Heart left ventricle (tissue), 16 donors: ENCODE data around the gene PCBP3. TPM values are rescaled to one million over a fixed set of nuclear protein-coding genes. Genes with fewer than 3 reads are reported as not detected.

Experiments used
- ATAC-seq, 4 donors: fragments of 200-7000 bp; cut with Tn5 transposase; one replicate each; pipeline ENCODE4 v1.9.1; 2020 to 2022; ENCODE audit warnings: moderate library complexity in 4 of 4, mild to moderate bottlenecking in 3 of 4, moderate number of reproducible peaks in 1 of 4
- DNase-seq, 5 donors: peaks; one replicate each; pipeline ENCODE4 v3.0.0-alpha.2; 2020
- H3K27ac ChIP-seq, 12 donors: fragments of 200-600 bp; sonication (generic) in 4 of 12; one replicate each; pipeline versions ENCODE4 v1.5.0 to v1.8.0; 2016 to 2022; ENCODE audit warnings: mild to moderate bottlenecking in 2 of 12
- H3K27me3 ChIP-seq, 9 donors: fragments of 200-600 bp; sonication (generic) in 2 of 9; one replicate each; pipeline versions ENCODE4 v1.5.1 to v1.8.0; 2016 to 2022; ENCODE audit warnings: mild to moderate bottlenecking in 3 of 9
- H3K36me3 ChIP-seq, 9 donors: fragments of 200-600 bp; sonication (generic) in 2 of 9; one replicate each; pipeline versions ENCODE4 v1.5.0 to v1.8.0; 2018 to 2022; ENCODE audit warnings: mild to moderate bottlenecking in 2 of 9
- H3K4me1 ChIP-seq, 12 donors: fragments of 200-600 bp; sonication (generic) in 4 of 12; one replicate each; pipeline versions ENCODE4 v1.5.0 to v1.8.0; 2016 to 2022; ENCODE audit warnings: mild to moderate bottlenecking in 3 of 12
- H3K4me3 ChIP-seq, 12 donors: fragments of 200-600 bp; sonication (generic) in 4 of 12; one replicate each; pipeline versions ENCODE4 v1.5.0 to v1.8.0; 2017 to 2022; ENCODE audit warnings: mild to moderate bottlenecking in 9 of 12, moderate library complexity in 4 of 12
- H3K9me3 ChIP-seq, 12 donors: fragments of 200-600 bp; sonication (generic) in 4 of 12; one replicate each; pipeline versions ENCODE4 v1.5.0 to v1.8.0; 2016 to 2022; ENCODE audit warnings: mild to moderate bottlenecking in 1 of 12
- CTCF ChIP-seq, 12 donors: fragments of 200-600 bp; sonication (generic) in 4 of 12; IDR thresholded peaks; one replicate each; pipeline versions ENCODE4 v1.5.0 to v1.8.0; 2018 to 2022; ENCODE audit warnings: antibody characterized with exemption in 12 of 12, mild to moderate bottlenecking in 5 of 12
- POLR2A ChIP-seq, 2 donors: fragments of 450-650 bp; IDR thresholded peaks; one replicate each; pipeline ENCODE4 v1.6.1; 2017; ENCODE audit warnings: antibody characterized with exemption in 2 of 2, mild to moderate bottlenecking in 2 of 2, moderate library complexity in 2 of 2
- WGBS, 4 donors: extraction: QIAGEN DNeasy Blood & Tissue Kit in 2 of 4; methylation state at CpG; one replicate each; pipeline versions ENCODE4 v1.1.5 to v1.1.7; 2013 to 2018; 5-methylcytosine and 5-hydroxymethylcytosine counted together
- intact Hi-C, 10 donors: fragments of 100-400 bp; cut with DNase I; formaldehyde crosslinking; loops; one replicate each; pipeline versions ENCODE4 v1.11.1 to v1.14.2; 2022
- polyA plus RNA-seq, 2 donors: library from polyadenylated mRNA; stranded (reverse); fragments of 200-250 nt; gene quantifications; one replicate each; pipeline ENCODE4 v1.2.3, GENCODE V29; 2013
- total RNA-seq, 9 donors: library from RNA; depleted of rRNA in 2 of 9; stranded (reverse); fragments of >200 nt in 2 of 9; fragmentation: NEBNext Ultra II Directional in 3 of 9; extraction: Animal tissue kit (Norgen Biotek cat#: 25700) in 3 of 9; gene quantifications; one replicate each; pipeline versions ENCODE4 v1.1.0 to v1.2.4, GENCODE V29; 2016 to 2023
- donor health status: ischemic (EF 13 %, LVEDD 7.1; RV severe dilation, severe dysfunction).
- donor health status: healthy with polysubstance abuse.
- donor health status: DM: no; HTN: yes; CAD: no.
- donor health status: DM: no; HTN: no; CAD: no.
- donor health status: ischemic (EF 25% LVEDD 6.9; RV normal size, moderate dysfunction).
- donor health status: ischemic (EF 25% LVEDD 5.7; RV mildly dilated, moderate dysfunction).
- donor health status: healthy.
- donor health status: DM: yes; HTN: yes; CAD: no.
- donor health status: ischemic (EF 35%, LVEDD 5.7; RV mildly dilated, moderate dysfunction).
- donor health status: nonischemic (EF 11% LVEDD 7.7; RV severe dilation, severe dysfunction).
- donor health status: DM: yes; HTN: yes; CAD: no.
- donor health status: PGD.
- donor health status: ischemic (EF 29% LVEDD 5.4; RV normal size, mild dysfunction).
- donor health status: nonischemic (EF 23%, LVEDD 6.1; RV moderate dilation, normal function).

PCBP3 gene
- total and polyA plus RNA-seq, 11 donors, result 0.72 to 11.4 (median 2.5) TPM; not detected in 1

- no peak for DNase-seq
- no peaks in the 10 kb centered on the region for H3K9me3 ChIP-seq
- no peak for TF ChIP-seq POLR2A (IDR thresholded peaks at IDR 0.05)
- TF ChIP-seq CTCF (IDR thresholded peaks at IDR 0.05), result no peak
- no peaks in the 10 kb centered on the region for H3K36me3 ChIP-seq
- no peaks in the 10 kb centered on the region for H3K27me3 ChIP-seq
- no peak overlapping the region for H3K4me3 ChIP-seq
- ATAC-seq, result no peak
- intact Hi-C loops, result no loop called here
- no peaks in the 10 kb centered on the region for H3K4me1 ChIP-seq
- no peak overlapping the region for H3K27ac ChIP-seq
- 62 to 79% (median 72%) methylated on average over 3 of the region's 3 CpGs for WGBS, 4 donors
Measured at GRCh38 chr21:45856906-45857305, 213.4 kb downstream of the PCBP3 start.

DNA sequence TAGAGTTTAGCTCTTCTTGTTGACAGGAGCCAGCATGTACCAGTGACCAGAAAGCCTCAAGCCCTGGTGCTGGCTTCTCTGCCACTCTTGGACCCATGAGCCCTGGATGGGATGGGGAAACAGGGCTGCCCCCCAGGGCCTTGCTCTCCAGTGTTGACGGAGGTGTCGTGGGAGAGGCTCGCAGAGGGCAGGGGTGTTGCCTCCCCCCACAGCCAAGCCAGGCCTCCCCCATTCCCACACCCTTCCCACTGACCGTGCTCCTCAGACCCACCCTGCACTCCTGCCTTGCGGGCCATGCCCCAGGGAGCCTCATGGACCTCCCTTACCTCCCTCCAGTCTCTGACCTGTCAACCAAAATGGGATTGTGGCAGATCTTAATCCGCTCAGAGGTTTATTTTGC is 214.2 kb downstream of the PCBP3 start:
- DNase-seq (no peak), ATAC-seq (no peak)
- H3K4me1 ChIP-seq, result no peaks in the 10 kb centered on the region
- no peaks in the 10 kb centered on the region for H3K9me3 ChIP-seq
- no peaks in the 10 kb centered on the region for H3K27me3 ChIP-seq
- intact Hi-C loops, result no loop called here
- 69 to 86% (median 79%) methylated on average over 5 to 6 of the region's 6 CpGs for WGBS, 4 donors
- H3K36me3 ChIP-seq, result no peaks in the 10 kb centered on the region
- H3K27ac ChIP-seq, result no peak overlapping the region
- TF ChIP-seq POLR2A (IDR thresholded peaks at IDR 0.05) (no peak), CTCF (IDR thresholded peaks at IDR 0.05) (no peak)
- no peak overlapping the region for H3K4me3 ChIP-seq

GRCh38 chr21:45858180-45858579 is 214.7 kb downstream of the PCBP3 start:
- Histone ChIP-seq H3K4me1 (no peaks in the 10 kb centered on the region), H3K36me3 (no peaks in the 10 kb centered on the region), H3K9me3 (no peaks in the 10 kb centered on the region), H3K27me3 (no peaks in the 10 kb centered on the region), H3K4me3 (no peak overlapping the region), H3K27ac (no peak overlapping the region)
- intact Hi-C loops, result no loop called here
- ATAC-seq, result no peak
- WGBS, 4 donors, result 90 to 92% (median 91%) methylated on average over 12 of the region's 12 CpGs
- DNase-seq, result no peak
- TF ChIP-seq POLR2A (IDR thresholded peaks at IDR 0.05), result no peak

DNA sequence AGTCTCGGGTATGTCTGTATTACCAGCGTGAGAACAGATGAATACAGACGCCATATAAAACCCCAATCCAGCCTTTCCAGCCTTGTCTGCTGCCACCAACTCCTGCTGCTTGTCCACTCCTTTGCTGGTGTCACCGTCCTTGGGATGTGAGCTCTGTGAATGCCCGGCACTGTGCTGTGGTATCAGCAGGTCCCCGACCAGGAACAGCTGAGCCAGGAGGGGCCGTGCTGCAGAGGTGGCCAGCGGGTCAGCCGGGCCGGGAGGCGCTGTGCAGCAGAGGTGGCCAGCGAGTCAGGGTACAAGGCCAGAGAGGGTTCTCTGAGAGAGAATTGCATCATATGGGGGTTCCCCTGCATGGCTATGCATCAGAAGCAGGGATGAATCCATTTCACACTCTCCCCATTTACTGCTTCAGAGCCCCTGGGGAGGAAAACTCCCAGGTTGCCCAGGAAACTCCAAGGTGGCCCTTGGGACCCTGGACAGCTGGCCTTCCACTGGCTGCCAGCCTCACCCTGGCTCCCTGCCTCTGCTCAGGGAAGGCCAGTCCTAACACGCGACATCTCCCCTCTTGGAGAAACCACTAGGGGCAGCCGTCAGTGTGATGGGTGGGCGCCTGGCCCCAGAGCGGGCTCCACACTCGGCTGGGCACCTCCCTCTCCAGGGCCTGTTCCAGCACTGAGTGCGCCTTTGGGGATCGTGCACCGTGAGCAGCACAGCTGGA is 215.7 kb downstream of the PCBP3 start:
- no peak overlapping the region for H3K27ac ChIP-seq
- WGBS, 4 donors, result 84 to 95% (median 91%) methylated on average over 11 to 21 of the region's 21 CpGs
- no peaks in the 10 kb centered on the region for H3K27me3 ChIP-seq
- intact Hi-C loops, result no loop called here
- TF ChIP-seq POLR2A (IDR thresholded peaks at IDR 0.05) (no peak), CTCF (IDR thresholded peaks at IDR 0.05) (no peak)
- no peaks in the 10 kb centered on the region for H3K4me1 ChIP-seq
- DNase-seq (no peak), ATAC-seq (no peak)
- H3K4me3 ChIP-seq, result no peak overlapping the region
- H3K9me3 ChIP-seq, result no peaks in the 10 kb centered on the region
- no peaks in the 10 kb centered on the region for H3K36me3 ChIP-seq
